ENCODE data around the gene LIN52. TPM values are rescaled to one million over a fixed set of nuclear protein-coding genes. Genes with fewer than 3 reads are reported as not detected.

The LIN52 gene
- total and polyA plus RNA-seq, 10 donors, result 4.0 to 11.3 (median 8.5) TPM

DNA sequence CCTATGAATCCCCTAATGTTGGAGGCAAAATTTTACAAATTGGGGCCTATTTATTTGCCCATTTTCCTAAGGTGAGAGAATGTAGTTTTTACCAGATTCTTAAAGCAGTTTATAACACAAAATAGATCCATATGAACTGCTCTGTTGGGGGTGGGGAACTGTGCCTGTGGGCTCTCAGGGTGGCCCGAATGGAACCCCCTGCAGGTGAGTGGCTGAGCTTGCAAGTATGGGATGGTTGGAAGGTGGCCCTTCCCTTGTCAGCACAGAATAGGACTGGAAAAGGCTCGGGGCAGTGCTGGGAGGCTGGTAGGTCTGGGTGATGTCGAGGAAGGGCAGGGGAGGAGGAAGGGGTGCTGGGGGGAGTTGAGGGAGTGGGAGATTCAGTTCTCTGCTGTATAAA lies 159.4 kb downstream of the LIN52 start:
- Histone ChIP-seq H3K4me1 (peaks cover 13 to 33% (median 28%) of the 10 kb centered on the region in 6 donors), H3K27ac (no peak overlapping the region), H3K36me3 (no peaks in the 10 kb centered on the region), H3K9me3 (no peaks in the 10 kb centered on the region), H3K27me3 (replicated peaks in 1 of 7) (peaks cover 19 to 97% (median 58%) of the 10 kb centered on the region in 7 donors), H3K4me3 (no peak overlapping the region)
- TF ChIP-seq POLR2A (IDR thresholded peaks at IDR 0.05), result no peak
- TF ChIP-seq, protein P1, sequence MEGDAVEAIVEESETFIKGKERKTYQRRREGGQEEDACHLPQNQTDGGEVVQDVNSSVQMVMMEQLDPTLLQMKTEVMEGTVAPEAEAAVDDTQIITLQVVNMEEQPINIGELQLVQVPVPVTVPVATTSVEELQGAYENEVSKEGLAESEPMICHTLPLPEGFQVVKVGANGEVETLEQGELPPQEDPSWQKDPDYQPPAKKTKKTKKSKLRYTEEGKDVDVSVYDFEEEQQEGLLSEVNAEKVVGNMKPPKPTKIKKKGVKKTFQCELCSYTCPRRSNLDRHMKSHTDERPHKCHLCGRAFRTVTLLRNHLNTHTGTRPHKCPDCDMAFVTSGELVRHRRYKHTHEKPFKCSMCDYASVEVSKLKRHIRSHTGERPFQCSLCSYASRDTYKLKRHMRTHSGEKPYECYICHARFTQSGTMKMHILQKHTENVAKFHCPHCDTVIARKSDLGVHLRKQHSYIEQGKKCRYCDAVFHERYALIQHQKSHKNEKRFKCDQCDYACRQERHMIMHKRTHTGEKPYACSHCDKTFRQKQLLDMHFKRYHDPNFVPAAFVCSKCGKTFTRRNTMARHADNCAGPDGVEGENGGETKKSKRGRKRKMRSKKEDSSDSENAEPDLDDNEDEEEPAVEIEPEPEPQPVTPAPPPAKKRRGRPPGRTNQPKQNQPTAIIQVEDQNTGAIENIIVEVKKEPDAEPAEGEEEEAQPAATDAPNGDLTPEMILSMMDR (IDR thresholded peaks at IDR 0.05 in 8 of 11, conservative IDR thresholded peaks at IDR 0.05 in 3 of 11), result no peak
- TF ChIP-seq POLR2AphosphoS5 (IDR thresholded peaks at IDR 0.05), result no peak
- WGBS, 5 donors, result 12 to 33% (median 19%) methylated on average over 3 of the region's 3 CpGs
- intact Hi-C loops (cut with DNase I; ENCODE audit: low total_unique reads), result no loop called here
- DNase-seq, result no peak

DNA sequence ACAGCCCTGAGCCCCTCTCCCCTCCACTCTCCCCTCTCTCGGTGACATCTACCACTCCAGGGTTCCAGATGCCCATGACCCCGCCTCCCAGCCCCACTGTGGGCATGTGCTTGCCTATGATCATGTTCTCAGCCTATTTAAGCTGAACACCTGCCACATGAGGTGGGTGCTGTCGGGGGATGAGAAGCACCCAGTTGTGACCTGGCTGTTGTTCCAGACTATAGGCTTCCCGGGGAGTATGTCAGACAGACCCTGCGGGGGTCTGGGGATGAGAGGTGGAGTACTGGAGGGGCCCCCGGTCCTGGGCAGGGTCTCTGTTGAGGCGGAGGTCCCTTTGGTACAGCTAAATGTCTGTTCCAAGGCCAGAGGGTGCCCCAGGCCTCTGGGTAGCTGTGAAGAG lies 160.5 kb downstream of the LIN52 start:
- 56 to 75% (median 68%) methylated on average over 7 of the region's 7 CpGs for WGBS, 5 donors
- no peak for DNase-seq

DNA sequence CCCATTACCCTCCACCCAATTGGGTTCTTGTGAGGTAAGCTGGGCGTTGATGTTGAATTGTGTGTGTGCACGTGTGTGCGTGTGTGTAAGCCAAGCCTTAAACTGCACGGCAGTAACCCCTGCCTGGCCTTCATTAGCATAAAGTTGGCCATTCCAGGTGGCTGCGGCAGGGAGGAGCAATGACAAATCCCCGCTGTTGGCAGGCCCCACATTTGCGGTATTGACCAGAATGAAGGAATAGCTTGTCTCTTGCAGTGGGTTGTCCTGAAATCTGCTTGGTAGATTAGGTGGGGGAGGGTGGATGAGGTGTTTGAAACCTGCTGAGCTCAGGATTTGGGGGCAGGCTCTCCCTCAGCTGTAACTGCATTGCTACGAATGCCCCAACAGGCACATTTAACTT lies 161.8 kb downstream of the LIN52 start:
- intact Hi-C loops (cut with DNase I; ENCODE audit: low total_unique reads), result no loop called here
- H3K27me3 ChIP-seq (replicated peaks in 1 of 7), result peaks cover 7 to 87% (median 34%) of the 10 kb centered on the region in 7 donors

More for the DNA sequence above, 160.5 kb downstream of the LIN52 start:
- TF ChIP-seq POLR2AphosphoS5 (IDR thresholded peaks at IDR 0.05) (no peak), POLR2A (IDR thresholded peaks at IDR 0.05) (no peak)
- TF ChIP-seq, protein P1 (IDR thresholded peaks at IDR 0.05 in 8 of 11, conservative IDR thresholded peaks at IDR 0.05 in 3 of 11), result no peak
- Histone ChIP-seq H3K9me3 (no peaks in the 10 kb centered on the region), H3K36me3 (no peaks in the 10 kb centered on the region), H3K4me1 (peaks cover 8 to 21% (median 20%) of the 10 kb centered on the region in 6 donors), H3K27me3 (replicated peaks in 1 of 7) (peaks cover 13 to 90% (median 46%) of the 10 kb centered on the region in 7 donors), H3K4me3 (no peak overlapping the region), H3K27ac (no peak overlapping the region)
- intact Hi-C loops (cut with DNase I; ENCODE audit: low total_unique reads), result no loop called here

DNA sequence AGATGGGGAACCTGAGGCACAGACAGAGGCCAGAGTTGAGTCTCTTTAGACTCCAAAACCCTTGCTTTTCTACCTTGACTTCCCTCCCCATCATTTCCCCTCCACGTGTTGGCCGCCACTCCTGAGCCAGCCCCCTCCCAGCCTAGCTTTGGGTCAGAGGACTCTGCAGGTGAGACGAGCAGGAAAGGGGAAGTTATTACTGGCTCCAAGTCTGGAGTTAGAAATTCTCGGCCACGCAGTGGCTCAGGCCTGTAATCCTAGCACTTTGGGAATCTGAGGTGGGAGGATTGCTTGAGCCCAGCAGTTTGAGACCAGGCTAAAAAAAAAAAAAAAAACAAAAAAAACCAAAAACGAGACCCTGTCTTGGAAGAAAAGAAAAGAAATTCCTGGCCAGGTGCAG lies 163.3 kb downstream of the LIN52 start:
- no peak overlapping the region for H3K27ac ChIP-seq
- no peaks in the 10 kb centered on the region for H3K9me3 ChIP-seq
- no peaks in the 10 kb centered on the region for H3K36me3 ChIP-seq
- no peak for DNase-seq
- H3K4me3 ChIP-seq, result no peak overlapping the region
- TF ChIP-seq, protein P1 (IDR thresholded peaks at IDR 0.05 in 8 of 11, conservative IDR thresholded peaks at IDR 0.05 in 3 of 11), result no peak
- TF ChIP-seq POLR2AphosphoS5 (IDR thresholded peaks at IDR 0.05), result no peak
- TF ChIP-seq POLR2A (IDR thresholded peaks at IDR 0.05), result no peak
- intact Hi-C loops (cut with DNase I; ENCODE audit: low total_unique reads), result no loop called here
- H3K4me1 ChIP-seq, result peaks cover 0 to 10% (median 8%) of the 10 kb centered on the region in 6 donors
- 29 to 48% (median 39%) methylated on average over 6 of the region's 6 CpGs for WGBS, 5 donors
- peaks cover 0 to 86% (median 19%) of the 10 kb centered on the region in 7 donors for H3K27me3 ChIP-seq (replicated peaks in 1 of 7)

More for the DNA sequence above, 161.8 kb downstream of the LIN52 start:
- Histone ChIP-seq H3K27ac (no peak overlapping the region), H3K36me3 (no peaks in the 10 kb centered on the region), H3K9me3 (no peaks in the 10 kb centered on the region), H3K4me3 (no peak overlapping the region), H3K4me1 (peaks cover 0 to 14% (median 10%) of the 10 kb centered on the region in 6 donors)
- TF ChIP-seq POLR2AphosphoS5 (IDR thresholded peaks at IDR 0.05) (no peak), POLR2A (IDR thresholded peaks at IDR 0.05) (no peak)
- TF ChIP-seq, protein P1 (IDR thresholded peaks at IDR 0.05 in 8 of 11, conservative IDR thresholded peaks at IDR 0.05 in 3 of 11), result no peak
- no peak for DNase-seq
- 72 to 84% (median 81%) methylated on average over 8 of the region's 8 CpGs for WGBS, 5 donors

Measured in spleen (tissue), 11 donors.